GM10248 (cell line): ENCODE measurements around the gene FMN2.

Experiments
- CTCF ChIA-PET: fragments of 300-600 bp; sonication (Branson Sonifier 250); formaldehyde crosslinking; extraction: SDS; loops from one replicate; lab custom pipeline; 2021; ENCODE audit warnings: antibody characterized with exemption; lab: Yijun Ruan, JAX
- POLR2A ChIA-PET: fragments of 350-650 bp; sonication (Branson Sonifier 250); formaldehyde crosslinking; extraction: SDS; loops from one replicate; lab custom pipeline; 2020; ENCODE audit warnings: antibody characterized with exemption; lab: Yijun Ruan, JAX
- DNase-seq: peaks from one replicate; pipeline ENCODE4 v3.0.0; 2012; ENCODE audit errors: extremely low spot score
- CTCF ChIP-seq: IDR thresholded peaks from 2 replicates; pipeline ENCODE4 v1.5.1; 2012; ENCODE audit warnings: mild to moderate bottlenecking, low read depth; ENCODE audit errors: extremely low read depth, missing control alignments, control extremely low read depth

Gene FMN2

GRCh38 chr1:240117930-240118329 lies 26.2 kb downstream of the FMN2 start:
- TF ChIP-seq CTCF: no peak
- POLR2A ChIA-PET: no interaction called here
- CTCF ChIA-PET: no interaction called here
- DNase-seq: no peak

DNA sequence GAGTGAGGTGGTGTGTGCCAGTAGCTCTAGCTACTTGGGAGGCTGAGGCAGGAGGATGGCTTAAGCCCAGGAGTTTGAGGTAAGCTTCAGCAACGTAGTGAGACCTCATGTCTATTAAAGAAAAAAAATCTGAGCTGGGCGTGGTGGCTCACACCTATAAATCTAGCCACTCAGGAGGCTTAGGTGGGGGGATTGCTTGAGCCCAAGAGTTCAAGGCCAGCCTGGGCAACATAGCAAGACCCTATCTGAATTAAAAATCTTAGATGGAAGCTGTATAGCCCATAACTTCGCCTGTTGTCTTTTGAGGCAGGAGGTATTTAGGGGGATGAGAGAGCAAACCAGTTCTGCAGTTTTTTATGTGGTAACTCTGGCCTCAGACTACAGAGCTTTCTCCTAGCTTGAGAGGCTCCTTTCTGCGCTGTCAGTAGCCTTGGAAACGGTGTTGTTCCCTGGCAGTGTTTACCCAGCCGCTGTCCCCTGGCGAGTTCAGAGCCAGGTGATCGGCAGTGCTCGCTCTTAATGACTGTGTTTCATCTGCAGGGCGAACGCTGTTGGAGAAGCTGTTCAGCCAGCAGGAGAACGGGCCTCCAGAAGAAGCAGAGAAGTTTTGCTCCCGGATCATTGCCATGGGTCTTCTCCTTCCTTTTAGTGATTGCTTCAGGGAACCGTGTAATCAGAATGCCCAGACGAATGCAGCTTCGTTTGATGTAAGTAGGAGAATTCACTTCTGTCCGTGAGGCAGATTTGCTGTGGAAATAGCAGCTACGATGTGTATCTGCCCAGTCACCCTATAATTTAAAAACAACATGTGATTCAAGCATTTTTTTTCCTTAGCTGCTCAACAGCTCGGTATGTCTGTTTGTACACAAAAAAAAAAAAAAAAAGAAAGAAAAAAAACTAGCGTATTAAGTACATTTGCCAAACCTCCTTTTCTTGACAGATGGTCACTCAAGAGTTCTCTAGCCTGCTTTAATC lies 31.2 kb downstream of the FMN2 start:
- no peak for DNase-seq
- CTCF ChIA-PET: interaction anchor here (1.2 to 1.8 kb wide), 2 partner anchors 26 to 31 kb away, joined by 3 to 5 read pairs; no protein-coding TSS in a partner anchor
- POLR2A ChIA-PET: no interaction called here
- no peak for TF ChIP-seq CTCF

DNA sequence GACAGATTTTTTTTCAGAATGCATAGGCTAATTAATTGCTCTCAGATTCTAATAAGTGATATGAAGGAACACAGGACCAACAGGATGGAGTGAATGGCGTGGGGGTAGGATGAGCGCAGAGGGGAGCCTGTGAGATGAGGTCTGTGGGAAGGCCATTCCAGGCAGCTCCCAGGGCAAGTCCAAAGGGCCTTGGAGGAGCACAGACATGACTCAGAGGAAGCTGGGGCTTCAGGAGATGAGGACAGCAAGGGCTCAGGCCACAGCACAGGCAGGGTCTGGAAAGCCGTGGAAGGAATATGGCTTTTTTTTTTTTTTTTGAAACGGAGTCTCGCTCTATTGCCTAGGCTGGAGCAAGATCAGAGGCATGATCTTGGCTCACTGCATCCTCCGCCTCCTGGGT lies 35.1 kb downstream of the FMN2 start:
- CTCF ChIA-PET: no interaction called here
- POLR2A ChIA-PET: no interaction called here
- no peak for DNase-seq
- no peak for TF ChIP-seq CTCF

DNA sequence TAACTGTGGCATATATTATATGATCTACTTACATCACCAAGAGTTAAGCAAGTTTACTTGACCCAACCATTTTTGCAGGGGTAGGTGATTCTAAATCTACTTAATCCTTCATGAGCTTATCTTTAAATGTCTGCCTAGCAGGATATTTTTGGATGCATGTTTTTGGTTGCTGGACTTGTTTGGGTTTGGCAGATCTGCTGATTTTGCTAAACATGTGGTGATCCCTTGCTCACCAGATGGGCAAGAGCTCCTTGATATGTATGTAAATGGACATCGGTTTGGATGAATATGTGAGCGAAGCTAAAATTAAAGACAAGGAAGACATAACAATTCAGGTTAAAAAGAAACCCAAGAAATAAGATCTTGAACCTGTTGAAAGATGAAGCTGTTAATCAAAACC lies 36.7 kb downstream of the FMN2 start:
- CTCF ChIA-PET: interaction anchor here (1.4 kb wide), 1 partner anchor 21 kb away, joined by 6 read pairs; no protein-coding TSS in a partner anchor
- TF ChIP-seq CTCF: no peak
- POLR2A ChIA-PET: no interaction called here
- DNase-seq: no peak

GRCh38 chr1:240134113-240134512 lies 42.4 kb downstream of the FMN2 start:
- no peak for TF ChIP-seq CTCF
- CTCF ChIA-PET: no interaction called here
- DNase-seq: no peak
- POLR2A ChIA-PET: no interaction called here

GRCh38 chr1:240134596-240134995 lies 42.9 kb downstream of the FMN2 start:
- POLR2A ChIA-PET: no interaction called here
- CTCF ChIA-PET: no interaction called here
- DNase-seq: no peak
- TF ChIP-seq CTCF: no peak
